Body of pancreas (tissue), 4 donors: ENCODE results near the gene ASPG.

Experiments used
- CTCF ChIP-seq, 7 experiments: fragments of 450-650 bp in 4 of 7; fragments of 200-600 bp in 3 of 7; sonication (generic) in 3 of 7; IDR thresholded peaks; one replicate each; pipeline ENCODE4 v1.5.1; 2016 to 2019; ENCODE audit warnings: antibody characterized with exemption in 7 of 7
- POLR2A ChIP-seq, 3 donors: fragments of 450-650 bp; IDR thresholded peaks; one replicate each; pipeline ENCODE4 v1.6.1; 2016; ENCODE audit warnings: antibody characterized with exemption in 3 of 3, mild to moderate bottlenecking in 2 of 3

GRCh38 chr14:104093366-104094055, 8.0 kb downstream of the ASPG start:
- no peak for TF ChIP-seq CTCF (IDR thresholded peaks at IDR 0.05)
- no peak for TF ChIP-seq POLR2A (IDR thresholded peaks at IDR 0.05)
